Suprapubic skin (tissue), 4 donors: ENCODE results near the gene NRXN3. TPM values are rescaled to one million over a fixed set of nuclear protein-coding genes. Genes with fewer than 3 reads are reported as not detected.

Experiments used
- DNase-seq, 2 donors: peaks; one replicate each; pipeline ENCODE4 v3.0.0-alpha.2; 2019; ENCODE audit warnings: low spot score in 2 of 2
- H3K27ac ChIP-seq: fragments of 200-600 bp; sonication (generic); one replicate; pipeline ENCODE4 v1.5.1; 2019
- H3K27me3 ChIP-seq: fragments of 200-600 bp; sonication (generic); one replicate; pipeline ENCODE4 v1.5.1; 2019
- H3K36me3 ChIP-seq: fragments of 200-600 bp; sonication (generic); one replicate; pipeline ENCODE4 v1.5.1; 2019
- H3K4me1 ChIP-seq: fragments of 200-600 bp; sonication (generic); one replicate; pipeline ENCODE4 v1.5.1; 2019
- H3K4me3 ChIP-seq: fragments of 200-600 bp; sonication (generic); one replicate; pipeline ENCODE4 v1.5.1; 2019; ENCODE audit warnings: mild to moderate bottlenecking
- H3K9me3 ChIP-seq: fragments of 200-600 bp; sonication (generic); one replicate; pipeline ENCODE4 v1.5.1; 2019
- EP300 ChIP-seq: sonication (generic); formaldehyde crosslinking; IDR thresholded peaks from one replicate; pipeline ENCODE4 v1.6.1; 2017; ENCODE audit warnings: antibody characterized with exemption
- POLR2A ChIP-seq, 2 donors: fragments of 450-650 bp; IDR thresholded peaks; one replicate each; pipeline ENCODE4 v1.6.1; 2017; ENCODE audit warnings: antibody characterized with exemption in 2 of 2, mild to moderate bottlenecking in 2 of 2, moderate library complexity in 2 of 2
- POLR2AphosphoS5 ChIP-seq, 3 donors: sonication (generic); formaldehyde crosslinking; IDR thresholded peaks; one replicate each; pipeline ENCODE4 v1.6.1; 2017; ENCODE audit warnings: antibody characterized with exemption in 3 of 3
- WGBS: methylation state at CpG from one replicate; pipeline ENCODE4 v1.1.5; 2018; 5-methylcytosine and 5-hydroxymethylcytosine counted together
- total RNA-seq, 4 donors: library from RNA; depleted of rRNA; stranded (reverse); fragments of >200 nt; gene quantifications; one replicate each; pipeline ENCODE4 v1.1.0, GENCODE V29; 2016
- TF ChIP-seq, protein P1 (sequence below), 2 donors: fragments of 200-600 bp in 1 of 2; fragments of 450-650 bp in 1 of 2; sonication (generic) in 1 of 2; IDR thresholded peaks; one replicate each; pipeline ENCODE4 v1.5.1; 2016 to 2019; ENCODE audit warnings: antibody characterized with exemption in 2 of 2, mild to moderate bottlenecking in 1 of 2, moderate library complexity in 1 of 2

The NRXN3 gene
- total RNA-seq, 4 donors from 2014 or later, result 0.79 to 4.3 (median 3.3) TPM

DNA sequence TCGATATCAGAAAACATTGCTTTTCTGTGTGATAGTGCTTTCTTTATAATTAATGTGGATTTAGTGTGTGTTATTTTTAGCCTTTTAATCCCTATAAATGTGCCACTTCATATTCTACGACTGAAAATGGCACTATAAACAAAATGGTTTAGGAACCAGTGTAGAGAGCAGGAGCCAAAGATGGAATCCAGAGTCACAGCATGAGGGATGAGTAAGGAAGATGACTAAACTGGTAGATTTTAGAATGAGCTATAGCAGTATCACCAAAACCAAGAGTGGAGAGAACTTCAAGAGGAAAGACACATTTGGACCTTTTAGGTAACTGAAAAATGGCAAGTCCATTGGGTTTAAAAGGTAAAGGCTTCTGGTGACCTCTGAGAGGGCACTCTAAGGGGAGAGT, 887.2 kb downstream of the NRXN3 start:
- no peak for DNase-seq
- Histone ChIP-seq H3K4me1 (no peaks in the 10 kb centered on the region), H3K9me3 (no peaks in the 10 kb centered on the region), H3K27me3 (no peaks in the 10 kb centered on the region), H3K27ac (no peak overlapping the region), H3K36me3 (no peaks in the 10 kb centered on the region), H3K4me3 (no peak overlapping the region)
- 74% methylated on average over 2 of the region's 2 CpGs for WGBS
- TF ChIP-seq EP300 (no peak), POLR2AphosphoS5 (IDR thresholded peaks at IDR 0.05) (no peak), POLR2A (IDR thresholded peaks at IDR 0.05) (no peak)
- TF ChIP-seq, protein P1, sequence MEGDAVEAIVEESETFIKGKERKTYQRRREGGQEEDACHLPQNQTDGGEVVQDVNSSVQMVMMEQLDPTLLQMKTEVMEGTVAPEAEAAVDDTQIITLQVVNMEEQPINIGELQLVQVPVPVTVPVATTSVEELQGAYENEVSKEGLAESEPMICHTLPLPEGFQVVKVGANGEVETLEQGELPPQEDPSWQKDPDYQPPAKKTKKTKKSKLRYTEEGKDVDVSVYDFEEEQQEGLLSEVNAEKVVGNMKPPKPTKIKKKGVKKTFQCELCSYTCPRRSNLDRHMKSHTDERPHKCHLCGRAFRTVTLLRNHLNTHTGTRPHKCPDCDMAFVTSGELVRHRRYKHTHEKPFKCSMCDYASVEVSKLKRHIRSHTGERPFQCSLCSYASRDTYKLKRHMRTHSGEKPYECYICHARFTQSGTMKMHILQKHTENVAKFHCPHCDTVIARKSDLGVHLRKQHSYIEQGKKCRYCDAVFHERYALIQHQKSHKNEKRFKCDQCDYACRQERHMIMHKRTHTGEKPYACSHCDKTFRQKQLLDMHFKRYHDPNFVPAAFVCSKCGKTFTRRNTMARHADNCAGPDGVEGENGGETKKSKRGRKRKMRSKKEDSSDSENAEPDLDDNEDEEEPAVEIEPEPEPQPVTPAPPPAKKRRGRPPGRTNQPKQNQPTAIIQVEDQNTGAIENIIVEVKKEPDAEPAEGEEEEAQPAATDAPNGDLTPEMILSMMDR (IDR thresholded peaks at IDR 0.05), result no peak

DNA sequence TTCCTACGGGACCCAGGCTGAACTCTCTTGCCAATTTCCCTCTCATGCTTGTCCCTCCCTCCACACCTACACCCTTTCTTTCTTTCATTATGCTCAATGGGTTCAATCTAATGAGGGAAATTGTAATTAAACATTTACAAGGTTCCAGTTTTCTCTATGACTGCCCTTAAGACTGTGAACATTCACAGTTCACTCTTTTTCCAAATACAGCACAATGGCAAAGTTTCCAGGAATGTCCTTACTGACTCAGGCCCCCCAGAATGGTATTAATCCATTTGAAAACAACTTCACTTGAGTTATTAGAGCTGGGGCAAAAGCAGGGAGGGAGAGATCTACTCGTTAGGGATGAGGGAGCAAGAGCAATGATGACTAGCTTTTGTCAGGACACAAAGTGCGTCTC, 892.1 kb downstream of the NRXN3 start:
- H3K9me3 ChIP-seq, result no peaks in the 10 kb centered on the region
- no peaks in the 10 kb centered on the region for H3K4me1 ChIP-seq
- no peak for DNase-seq
- TF ChIP-seq POLR2A (IDR thresholded peaks at IDR 0.05) (no peak), POLR2AphosphoS5 (IDR thresholded peaks at IDR 0.05) (no peak), EP300 (no peak)
- TF ChIP-seq, protein P1 (IDR thresholded peaks at IDR 0.05), result no peak
- 60% methylated on average over 3 of the region's 3 CpGs for WGBS
- H3K27ac ChIP-seq, result no peak overlapping the region
- no peaks in the 10 kb centered on the region for H3K27me3 ChIP-seq
- H3K4me3 ChIP-seq, result no peak overlapping the region
- H3K36me3 ChIP-seq, result no peaks in the 10 kb centered on the region

DNA sequence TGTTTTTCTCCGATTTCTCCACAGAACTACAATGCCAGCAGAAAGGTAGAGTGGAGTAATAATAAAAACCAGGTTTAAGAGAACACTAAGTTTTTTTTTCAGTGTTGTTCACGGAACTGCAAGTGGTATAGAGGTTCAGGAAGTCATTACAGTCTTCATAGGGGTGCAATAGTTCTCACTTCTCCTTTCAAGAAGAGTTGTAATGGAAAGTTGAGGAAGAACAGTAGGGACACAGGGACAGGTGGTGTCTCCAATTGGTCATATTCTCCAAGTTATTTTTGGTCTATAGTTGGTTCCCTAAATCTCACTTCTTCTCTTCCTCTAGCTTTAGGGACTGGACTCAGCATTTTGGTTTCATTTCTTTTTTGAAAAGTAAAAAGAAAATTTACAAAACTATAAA, 894.0 kb downstream of the NRXN3 start:
- Histone ChIP-seq H3K4me1 (no peaks in the 10 kb centered on the region), H3K9me3 (no peaks in the 10 kb centered on the region), H3K4me3 (no peak overlapping the region), H3K36me3 (no peaks in the 10 kb centered on the region), H3K27ac (no peak overlapping the region), H3K27me3 (no peaks in the 10 kb centered on the region)
- WGBS, result 70% methylated on average over 2 of the region's 2 CpGs
- no peak for DNase-seq
- TF ChIP-seq, protein P1 (IDR thresholded peaks at IDR 0.05), result no peak
- no peak for TF ChIP-seq EP300
- no peak for TF ChIP-seq POLR2AphosphoS5 (IDR thresholded peaks at IDR 0.05)
- TF ChIP-seq POLR2A (IDR thresholded peaks at IDR 0.05), result no peak

DNA sequence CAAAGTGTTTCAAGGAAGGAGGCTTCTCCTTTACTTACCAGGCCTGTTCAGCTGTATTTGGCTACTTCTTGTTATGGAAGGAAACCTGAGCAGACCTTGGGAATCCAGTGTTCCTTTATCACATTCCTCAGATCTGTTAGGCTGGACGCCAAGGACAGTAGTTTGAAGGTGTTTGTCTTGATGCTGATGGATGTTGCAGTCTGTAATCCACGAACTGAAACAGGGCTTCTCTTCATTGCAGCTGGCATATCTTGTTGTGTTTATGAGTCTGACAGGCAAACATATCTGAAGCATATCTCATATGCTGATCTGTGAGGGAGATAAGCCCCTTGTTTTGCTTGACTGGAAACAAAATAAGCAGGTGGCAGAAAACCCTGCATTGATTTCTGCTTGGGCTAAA, 904.3 kb downstream of the NRXN3 start:
- TF ChIP-seq POLR2A (IDR thresholded peaks at IDR 0.05) (no peak), EP300 (no peak), POLR2AphosphoS5 (IDR thresholded peaks at IDR 0.05) (no peak)
- TF ChIP-seq, protein P1 (IDR thresholded peaks at IDR 0.05), result no peak
- H3K9me3 ChIP-seq, result no peaks in the 10 kb centered on the region
- H3K36me3 ChIP-seq, result no peaks in the 10 kb centered on the region
- H3K27ac ChIP-seq, result no peak overlapping the region
- H3K27me3 ChIP-seq, result no peaks in the 10 kb centered on the region
- no peak overlapping the region for H3K4me3 ChIP-seq
- no peak for DNase-seq
- H3K4me1 ChIP-seq, result peaks cover 10% of the 10 kb centered on the region
- WGBS, result 37% methylated on average over 2 of the region's 2 CpGs

DNA sequence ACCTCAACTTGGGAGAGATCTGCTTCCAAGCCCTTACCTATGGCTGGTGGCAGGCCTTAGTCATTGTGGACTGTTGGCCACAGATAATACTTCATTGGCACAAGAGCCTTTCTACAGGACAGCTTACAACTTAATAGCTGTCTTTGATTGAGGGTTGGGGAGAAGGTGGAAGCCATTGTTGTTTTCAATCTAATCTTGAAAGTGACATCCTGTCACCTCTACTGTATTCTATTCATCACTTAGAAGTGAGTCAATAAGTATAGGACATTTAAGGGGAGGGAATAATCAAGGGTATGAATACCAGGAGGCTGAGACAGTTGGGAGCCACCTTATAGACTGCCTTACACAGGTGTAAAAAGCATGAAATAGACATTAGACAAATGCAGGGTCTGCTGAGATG, 906.3 kb downstream of the NRXN3 start:
- H3K27ac ChIP-seq, result no peak overlapping the region

More for the DNA sequence above, 906.3 kb downstream of the NRXN3 start:
- DNase-seq, result no peak
- H3K9me3 ChIP-seq, result no peaks in the 10 kb centered on the region
- TF ChIP-seq POLR2A (IDR thresholded peaks at IDR 0.05), result no peak
- TF ChIP-seq POLR2AphosphoS5 (IDR thresholded peaks at IDR 0.05), result no peak
- TF ChIP-seq, protein P1 (IDR thresholded peaks at IDR 0.05), result no peak
- no peak for TF ChIP-seq EP300
- H3K4me1 ChIP-seq, result peaks cover 10% of the 10 kb centered on the region
- H3K4me3 ChIP-seq, result no peak overlapping the region
- H3K27me3 ChIP-seq, result peaks cover 2% of the 10 kb centered on the region
- no peaks in the 10 kb centered on the region for H3K36me3 ChIP-seq
